Activated naive CD4-positive, alpha-beta T cell treated with anti-CD3 and anti-CD28 coated beads, Interleukin-2, amount 50 U/mL, for 72 hours (primary cell): ENCODE results near the gene CDKAL1. TPM values are rescaled to one million over a fixed set of nuclear protein-coding genes. Genes with fewer than 3 reads are reported as not detected.

Source experiments
- ATAC-seq, 2 donors: fragments of 150-1000 bp; cut with Tn5 transposase; 2 replicates each; pipeline ENCODE4 v1.10.0; 2021; ENCODE audit warnings: mild to moderate bottlenecking in 2 of 2, moderate library complexity in 2 of 2
- DNase-seq, 2 donors: peaks; one replicate each; pipeline ENCODE4 v3.0.0; 2021 to 2022; ENCODE audit warnings: low spot score in 2 of 2
- H3K27ac Mint-ChIP-seq, 2 donors: one replicate each; pipeline ENCODE4 v1.8.0; 2022; ENCODE audit warnings: mild to moderate bottlenecking in 2 of 2, mixed read lengths in 2 of 2
- H3K36me3 Mint-ChIP-seq, 2 donors: one replicate each; pipeline ENCODE4 v1.8.0; 2022; ENCODE audit warnings: mixed read lengths in 2 of 2
- H3K9me3 Mint-ChIP-seq, 2 donors: one replicate each; pipeline ENCODE4 v1.8.0; 2022; ENCODE audit warnings: mixed read lengths in 2 of 2
- total RNA-seq, 2 donors: library from RNA; stranded (reverse); gene quantifications; one replicate each; pipeline ENCODE4 v1.2.3, GENCODE V29; 2022

Gene CDKAL1
- total RNA-seq, 2 donors from 2014 or later = 24.5 to 30.3 TPM

DNA sequence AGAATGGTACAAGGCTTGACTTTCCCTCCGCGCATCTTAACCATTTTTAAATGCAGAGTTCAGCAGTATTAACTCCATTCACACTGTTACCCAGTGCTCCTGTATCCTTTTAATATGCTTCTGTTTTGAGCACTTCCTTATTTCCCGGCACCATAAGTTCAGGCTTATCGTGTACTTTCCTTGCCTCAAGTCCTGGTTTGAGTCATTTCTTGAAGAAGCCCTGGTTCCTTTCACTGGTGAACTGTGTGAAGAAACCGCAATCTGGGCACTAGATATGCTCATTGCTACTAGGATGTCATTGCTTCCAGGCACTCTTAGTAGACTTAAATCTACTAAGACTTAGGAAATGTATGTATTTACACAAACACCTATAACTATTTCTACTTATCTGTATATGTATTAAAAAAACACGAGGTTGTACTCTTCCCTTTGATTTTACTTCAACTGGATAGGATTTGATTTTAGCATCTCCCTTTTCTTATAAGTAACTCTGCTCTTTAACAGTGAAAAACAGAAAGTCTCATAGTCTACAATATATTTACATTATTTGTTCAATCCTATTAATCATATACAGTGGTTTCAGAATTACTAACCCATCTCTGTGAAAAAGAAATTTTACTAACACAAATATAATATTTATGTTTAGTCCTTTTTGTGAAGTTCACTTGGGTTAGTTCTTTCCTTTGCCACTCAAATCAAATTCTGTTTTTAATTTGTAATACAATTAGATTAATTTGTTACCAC is 135.5 kb downstream of the CDKAL1 start:
- Mint-ChIP-seq H3K36me3 (peaks cover 0 to 10% of the 10 kb centered on the region in 2 donors), H3K27ac (no peak overlapping the region), H3K9me3 (no peaks in the 10 kb centered on the region)
- ATAC-seq (peak; percentile 78 to 93), DNase-seq (no peak)

DNA sequence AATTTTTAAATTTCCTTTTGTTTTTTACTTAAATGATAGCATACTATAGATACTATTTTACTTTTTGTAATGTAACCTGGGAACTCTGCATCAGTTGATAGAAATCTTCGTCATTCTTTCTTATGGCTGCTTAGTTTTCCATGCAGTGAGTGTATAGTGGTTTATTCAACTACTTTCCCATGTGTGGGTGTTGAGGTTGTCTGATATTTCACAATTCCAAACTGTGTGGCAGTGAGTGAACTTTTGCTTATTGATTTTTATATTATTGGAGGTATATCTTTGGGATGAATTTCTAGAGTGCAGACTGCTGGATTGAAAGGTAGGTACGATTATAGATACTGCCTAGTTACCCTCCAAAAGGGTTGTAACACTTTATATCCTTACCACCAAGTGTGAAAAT is 136.5 kb downstream of the CDKAL1 start:
- Mint-ChIP-seq H3K27ac (no peak overlapping the region), H3K9me3 (no peaks in the 10 kb centered on the region)
- no peak for ATAC-seq

DNA sequence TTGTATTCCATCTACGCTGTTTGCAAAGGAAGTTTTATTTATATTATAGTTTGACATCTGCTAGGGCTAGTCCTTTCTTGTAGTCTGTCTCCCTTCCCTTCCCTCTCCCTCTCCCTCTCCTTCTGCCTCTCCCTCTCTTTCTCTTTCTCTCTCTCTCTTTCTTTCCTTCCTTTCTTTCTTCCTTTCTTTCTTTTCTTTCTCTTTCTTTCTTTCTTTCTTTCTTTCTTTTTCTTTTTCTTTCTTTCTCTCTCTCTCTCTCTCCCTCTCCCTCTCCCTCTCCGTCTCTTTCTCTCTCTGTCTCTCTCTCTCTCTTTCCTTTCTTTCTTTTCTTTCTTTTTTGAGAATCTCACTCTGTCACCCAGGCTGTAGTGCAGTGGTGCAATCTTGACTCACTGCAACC is 137.8 kb downstream of the CDKAL1 start:
- ATAC-seq (no peak), DNase-seq (no peak)
- Mint-ChIP-seq H3K27ac (no peak overlapping the region), H3K36me3 (peaks cover 0 to 10% of the 10 kb centered on the region in 2 donors), H3K9me3 (no peaks in the 10 kb centered on the region)

More for the DNA sequence above, 136.5 kb downstream of the CDKAL1 start:
- DNase-seq = no peak
- H3K36me3 Mint-ChIP-seq = peaks cover 0 to 10% of the 10 kb centered on the region in 2 donors

DNA sequence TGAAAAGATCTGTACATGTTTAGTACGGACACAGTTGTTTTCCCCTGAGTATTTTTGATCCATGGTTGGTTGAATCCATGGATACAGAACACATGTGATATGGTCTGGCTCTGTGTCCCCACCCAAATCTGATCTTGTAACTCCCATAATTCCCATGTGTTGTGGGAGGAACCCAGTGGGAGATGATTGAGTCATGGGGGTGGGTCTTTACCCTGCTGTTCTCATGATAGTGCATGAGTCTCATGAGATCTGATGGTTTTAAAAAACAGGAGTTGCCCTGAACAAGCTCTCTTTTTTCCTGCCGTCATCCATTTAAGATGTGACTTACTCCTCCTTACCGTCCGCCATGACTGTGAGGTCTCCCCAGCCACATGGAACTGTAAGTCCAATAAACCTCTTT is 139.2 kb downstream of the CDKAL1 start:
- DNase-seq (no peak), ATAC-seq (no peak)
- Mint-ChIP-seq H3K9me3 (no peaks in the 10 kb centered on the region), H3K27ac (no peak overlapping the region), H3K36me3 (peaks cover 0 to 10% of the 10 kb centered on the region in 2 donors)

DNA sequence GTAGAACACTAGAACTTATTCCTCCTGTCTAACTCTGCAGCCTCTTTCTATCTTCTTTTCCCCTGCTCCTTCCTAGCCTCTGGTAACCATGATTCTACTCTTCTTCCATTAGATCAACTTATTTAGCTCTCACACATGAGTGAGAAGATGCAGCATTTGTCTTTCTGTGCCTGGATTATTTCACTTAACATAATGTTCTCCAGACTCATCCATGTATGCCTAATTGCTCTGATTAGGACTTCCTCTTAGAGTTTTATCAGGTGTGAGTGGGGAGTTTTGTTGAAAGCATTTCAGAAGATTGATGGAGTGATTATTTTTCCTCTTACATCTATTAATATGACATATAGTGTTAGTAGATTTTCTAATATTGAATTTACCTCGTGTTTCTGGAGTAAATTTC is 140.4 kb downstream of the CDKAL1 start:
- ATAC-seq (no peak), DNase-seq (no peak)
- peaks cover 0 to 16% of the 10 kb centered on the region in 2 donors for H3K36me3 Mint-ChIP-seq
- no peaks in the 10 kb centered on the region for H3K9me3 Mint-ChIP-seq
- no peak overlapping the region for H3K27ac Mint-ChIP-seq

DNA sequence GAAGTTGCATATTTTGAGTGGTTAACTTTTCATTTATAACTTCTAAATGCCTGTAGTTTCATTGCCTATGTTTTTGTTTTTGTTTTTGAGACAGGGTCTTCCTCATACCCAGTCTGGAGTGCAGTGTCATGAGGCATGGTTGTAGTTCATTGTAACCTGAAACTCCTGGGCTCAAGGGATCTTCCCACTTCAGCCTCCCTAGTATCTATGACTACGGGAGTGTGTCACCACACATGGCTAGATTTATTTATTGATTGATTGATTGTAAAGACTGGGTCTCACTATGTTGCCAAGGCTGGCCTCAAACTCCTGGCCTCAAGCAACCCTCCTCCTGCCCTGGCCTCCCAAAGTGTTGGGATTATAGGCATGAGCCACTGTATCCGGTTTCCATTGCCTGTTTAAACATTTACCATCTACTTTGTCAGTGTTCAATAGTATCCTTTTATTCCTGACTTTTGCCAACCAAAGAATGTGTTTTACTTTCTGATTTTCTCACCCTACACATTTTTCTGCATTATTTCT is 144.6 kb downstream of the CDKAL1 start:
- no peak for DNase-seq
- ATAC-seq = no peak
- Mint-ChIP-seq H3K27ac (no peak overlapping the region), H3K9me3 (no peaks in the 10 kb centered on the region), H3K36me3 (peaks cover 0 to 6% of the 10 kb centered on the region in 2 donors)

DNA sequence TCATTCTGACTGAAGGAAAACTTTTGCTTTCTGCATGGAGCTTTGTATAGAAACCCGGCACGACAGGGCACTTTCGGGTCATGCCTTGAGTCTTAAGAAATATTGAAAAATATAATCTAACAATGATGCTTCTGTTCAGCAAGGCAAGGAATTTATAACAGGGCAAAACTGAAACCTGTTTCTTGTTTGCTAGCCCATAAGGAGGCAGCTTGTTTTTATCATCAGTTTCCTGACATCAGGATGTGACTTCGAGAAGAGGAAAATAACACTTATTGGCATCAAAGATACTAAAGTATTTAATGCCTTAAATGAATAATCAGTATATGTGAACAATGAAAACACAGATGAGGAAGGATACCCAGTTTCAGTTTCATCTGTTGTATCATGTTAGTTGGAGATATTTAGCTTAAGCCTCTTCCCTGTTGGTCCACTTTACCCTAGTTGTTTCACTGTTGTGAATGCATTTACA is 146.5 kb downstream of the CDKAL1 start:
- ATAC-seq (peak; percentile 46 to 80), DNase-seq (no peak)
- peaks cover 0 to 6% of the 10 kb centered on the region in 2 donors for H3K36me3 Mint-ChIP-seq
- no peaks in the 10 kb centered on the region for H3K9me3 Mint-ChIP-seq
- H3K27ac Mint-ChIP-seq = peak overlapping the region in 1 of 2 donors; percentile 61

DNA sequence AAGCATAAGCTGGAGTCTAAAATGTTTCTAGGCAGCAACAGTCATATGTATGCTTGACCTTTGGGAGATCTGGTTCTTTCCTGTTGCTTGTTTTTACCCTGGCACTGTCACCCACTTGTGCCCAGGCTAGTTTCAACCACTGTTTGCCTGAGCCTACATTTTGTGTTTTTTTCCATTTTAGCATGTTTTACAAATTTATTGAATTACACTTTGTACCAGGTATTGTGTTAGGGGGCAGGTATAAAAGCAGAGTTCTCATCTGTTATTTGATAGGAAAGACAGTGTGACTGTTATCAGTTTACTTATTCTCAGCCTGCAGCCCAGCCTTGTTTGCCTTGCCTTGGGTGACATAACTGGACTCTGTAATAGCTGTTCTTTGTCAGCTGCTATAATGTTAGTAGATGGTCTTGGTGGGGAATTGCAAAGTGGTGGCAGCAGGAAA is 147.0 kb downstream of the CDKAL1 start:
- peaks cover 0 to 6% of the 10 kb centered on the region in 2 donors for H3K36me3 Mint-ChIP-seq
- no peak overlapping the region for H3K27ac Mint-ChIP-seq
- DNase-seq = no peak
- no peaks in the 10 kb centered on the region for H3K9me3 Mint-ChIP-seq
- peak; percentile 63 to 69 for ATAC-seq

DNA sequence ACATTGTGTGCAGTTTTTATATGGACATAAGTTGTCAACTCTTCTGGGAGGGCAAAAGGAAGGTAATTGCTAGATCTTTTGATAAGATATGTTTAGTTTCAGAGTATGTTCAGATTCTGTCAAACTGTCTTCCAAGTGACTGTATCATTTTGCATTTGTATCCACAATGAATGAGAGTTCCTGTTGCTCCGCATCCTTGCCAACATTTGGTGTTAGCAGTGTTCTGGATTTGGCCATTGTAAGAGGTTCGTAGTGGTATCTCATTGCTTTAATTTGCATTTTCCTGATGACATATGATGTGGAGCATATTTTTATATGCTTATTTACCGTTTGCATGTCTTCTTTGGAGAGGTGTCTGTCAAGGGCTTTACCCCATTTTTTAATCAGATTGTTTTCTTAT is 150.2 kb downstream of the CDKAL1 start:
- no peak for ATAC-seq
- Mint-ChIP-seq H3K36me3 (no peaks in the 10 kb centered on the region), H3K27ac (peak overlapping the region in 1 of 2 donors; percentile 32)

DNA sequence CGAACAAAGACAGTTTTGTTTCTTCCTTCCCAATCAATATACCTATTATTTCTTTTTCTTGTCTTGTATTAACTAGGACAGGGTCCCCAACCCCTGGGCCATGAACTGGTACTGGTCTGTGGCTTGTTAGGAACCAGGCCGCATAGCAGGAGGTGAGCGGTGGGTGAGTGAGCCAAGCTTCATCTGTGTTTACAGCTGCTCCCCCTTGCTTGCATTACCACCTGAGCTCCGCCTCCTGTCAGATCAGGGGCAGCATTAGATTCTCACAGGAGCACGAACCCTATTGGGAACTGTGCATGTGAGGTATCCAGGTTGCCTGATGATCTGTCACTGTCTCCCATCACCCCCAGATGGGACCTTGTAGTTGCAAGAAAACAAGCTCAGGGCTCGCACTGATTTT is 151.9 kb downstream of the CDKAL1 start:
- Mint-ChIP-seq H3K36me3 (peaks cover 0 to 3% of the 10 kb centered on the region in 2 donors), H3K27ac (no peak overlapping the region), H3K9me3 (no peaks in the 10 kb centered on the region)
- no peak for DNase-seq
- no peak for ATAC-seq

More for the DNA sequence above, 150.2 kb downstream of the CDKAL1 start:
- DNase-seq = no peak
- H3K9me3 Mint-ChIP-seq = no peaks in the 10 kb centered on the region

DNA sequence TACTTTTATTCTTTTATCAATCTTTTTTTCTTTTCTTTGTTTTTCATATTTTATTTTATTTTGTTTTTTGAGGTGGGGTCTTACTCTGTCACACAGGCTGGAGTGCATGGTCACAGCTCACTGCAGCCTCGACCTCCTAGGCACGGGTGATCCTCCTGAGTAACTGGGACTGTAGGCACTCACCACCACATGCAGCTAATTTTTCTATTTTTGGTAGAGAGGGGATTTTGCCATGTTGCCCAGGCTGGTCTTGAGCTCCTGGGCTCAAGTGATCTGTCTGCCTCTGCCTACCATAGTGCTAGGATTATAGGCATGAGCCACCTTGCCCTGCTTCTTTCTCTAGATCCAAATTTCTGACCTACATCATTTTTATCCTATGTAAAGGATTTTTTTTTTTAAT is 153.2 kb downstream of the CDKAL1 start:
- H3K9me3 Mint-ChIP-seq = no peaks in the 10 kb centered on the region
- H3K36me3 Mint-ChIP-seq = peaks cover 0 to 7% of the 10 kb centered on the region in 2 donors
- H3K27ac Mint-ChIP-seq = no peak overlapping the region
- DNase-seq (no peak), ATAC-seq (no peak)

DNA sequence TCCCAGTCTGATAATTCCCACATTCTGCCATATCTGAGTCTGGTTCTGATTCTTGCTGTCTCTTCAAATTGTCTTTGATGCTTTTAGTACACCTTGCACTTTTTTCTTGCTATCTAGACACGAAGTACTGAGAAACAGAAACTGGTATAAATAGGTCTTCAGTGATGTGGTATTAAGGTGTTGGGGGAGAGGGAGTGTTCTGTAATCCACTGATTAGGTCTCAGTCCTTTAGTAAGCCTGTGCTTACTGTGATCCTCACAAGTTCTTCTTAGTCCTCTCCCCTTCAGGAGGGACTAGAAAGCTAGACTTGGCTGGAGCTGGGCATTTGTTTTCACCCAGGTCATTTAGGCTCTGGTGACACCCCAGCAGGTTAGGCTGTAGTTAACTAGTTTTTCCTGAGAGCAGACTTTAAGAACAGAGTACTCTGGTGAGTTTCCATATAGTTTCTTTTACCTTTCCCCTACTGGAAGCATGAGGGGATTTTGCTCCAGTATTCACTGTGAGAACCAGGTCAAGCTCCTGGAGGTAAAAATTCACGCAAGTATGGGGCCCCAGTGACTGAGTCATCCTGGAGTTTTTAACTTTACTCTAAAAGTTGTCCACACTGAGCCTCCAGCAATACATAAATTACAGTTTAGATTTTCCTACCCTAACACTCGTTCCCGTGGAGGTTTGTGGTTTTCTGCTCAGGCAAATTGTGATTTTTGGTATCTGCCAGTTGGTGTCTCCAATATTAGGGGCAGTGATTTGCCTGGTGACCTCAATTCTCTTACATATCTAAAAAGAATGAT is 154.6 kb downstream of the CDKAL1 start:
- peak overlapping the region in 1 of 2 donors; percentile 0 for H3K27ac Mint-ChIP-seq
- no peaks in the 10 kb centered on the region for H3K9me3 Mint-ChIP-seq
- ATAC-seq (peak; percentile 77 to 95), DNase-seq (no peak)
- H3K36me3 Mint-ChIP-seq = peaks cover 0 to 7% of the 10 kb centered on the region in 2 donors

DNA sequence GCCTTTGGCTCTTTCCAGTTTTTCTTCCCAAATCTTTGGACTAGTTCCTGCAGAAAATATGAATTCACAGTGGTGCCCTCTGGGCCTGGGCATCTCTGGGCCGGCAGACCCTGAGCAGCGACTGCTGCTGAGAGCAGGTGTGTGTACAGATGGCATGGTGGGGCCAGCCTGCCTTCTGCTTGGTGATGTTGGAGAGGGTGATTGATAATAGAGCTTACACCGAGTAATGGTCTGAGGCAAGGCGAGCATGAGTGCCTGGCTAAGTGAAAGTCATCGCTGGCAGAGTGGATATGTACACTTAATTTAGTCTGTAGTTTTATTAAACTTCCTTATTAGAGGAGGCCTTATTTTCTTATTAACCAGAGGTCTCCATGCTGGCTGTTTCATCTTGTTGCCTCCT is 156.9 kb downstream of the CDKAL1 start:
- Mint-ChIP-seq H3K9me3 (no peaks in the 10 kb centered on the region), H3K27ac (no peak overlapping the region), H3K36me3 (peaks cover 0 to 11% of the 10 kb centered on the region in 2 donors)
- no peak for DNase-seq
- no peak for ATAC-seq

DNA sequence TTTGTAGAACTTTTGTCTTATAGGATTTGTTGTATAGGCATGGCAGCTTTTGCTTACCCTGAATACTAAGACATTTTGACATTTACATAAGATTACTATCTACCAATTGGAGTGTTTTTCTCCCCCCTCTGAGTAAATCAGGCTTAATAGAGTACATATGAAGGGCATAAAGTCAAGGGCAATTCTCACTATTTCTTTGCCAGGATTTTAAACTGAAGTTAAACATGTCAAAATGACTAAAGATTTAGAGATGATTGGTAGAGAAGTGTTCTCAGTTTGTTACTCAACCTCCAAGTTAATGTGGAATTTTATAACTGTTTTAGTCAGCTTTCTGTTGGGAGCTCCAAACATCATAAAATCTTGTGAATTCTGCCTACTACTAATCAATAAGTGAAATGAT is 157.8 kb downstream of the CDKAL1 start:
- DNase-seq = no peak
- H3K36me3 Mint-ChIP-seq = peaks cover 0 to 11% of the 10 kb centered on the region in 2 donors
- no peaks in the 10 kb centered on the region for H3K9me3 Mint-ChIP-seq
- no peak for ATAC-seq
- no peak overlapping the region for H3K27ac Mint-ChIP-seq

DNA sequence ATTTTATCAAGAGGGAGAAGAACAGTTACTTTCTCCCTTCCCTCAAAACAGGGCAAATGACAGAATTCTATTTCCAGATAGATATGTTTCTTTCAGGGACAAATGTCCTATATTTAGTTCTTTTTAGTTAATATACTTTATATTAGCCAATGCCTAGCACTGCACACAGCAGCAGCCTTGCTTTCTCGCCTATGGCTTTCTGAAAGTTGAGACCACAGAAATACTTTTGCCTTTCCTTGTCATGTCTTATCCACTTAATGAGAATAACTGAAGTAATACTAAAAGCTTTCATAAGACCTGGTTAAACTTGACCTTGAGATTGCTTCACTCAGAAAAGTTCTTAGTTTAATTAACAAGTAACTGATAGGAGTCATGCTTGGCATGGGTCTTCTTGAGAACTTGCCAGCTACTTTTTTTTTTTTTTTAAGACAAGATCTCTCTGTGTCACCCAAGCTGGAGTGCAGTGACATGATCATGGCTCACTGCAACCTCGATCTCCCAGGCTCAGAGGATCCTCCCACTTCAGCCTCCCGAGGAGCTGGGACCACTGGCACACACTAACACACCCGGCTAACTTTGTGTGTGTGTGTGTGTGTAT is 159.3 kb downstream of the CDKAL1 start:
- DNase-seq (no peak), ATAC-seq (peak in 1 of 2 donors; percentile 16)
- Mint-ChIP-seq H3K36me3 (peaks cover 0 to 15% of the 10 kb centered on the region in 2 donors), H3K9me3 (no peaks in the 10 kb centered on the region), H3K27ac (no peak overlapping the region)

DNA sequence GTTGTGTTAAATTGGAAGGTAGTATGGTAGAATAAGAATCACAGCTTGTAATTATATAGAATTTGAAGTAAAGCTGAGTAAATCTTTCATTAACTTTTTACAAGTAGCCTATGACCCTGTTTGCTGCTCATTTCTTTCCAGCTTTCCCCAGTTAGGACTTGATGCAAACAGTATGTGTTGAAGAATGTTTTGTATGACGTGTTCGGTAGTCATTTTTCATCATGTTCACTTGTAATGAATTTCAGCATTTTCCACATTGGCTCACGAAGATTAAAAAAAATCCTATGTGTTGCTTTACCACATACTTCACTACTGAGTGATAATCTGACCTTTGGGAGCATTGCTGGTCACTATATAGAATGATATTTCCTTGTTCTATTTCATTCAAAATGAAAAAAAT is 162.4 kb downstream of the CDKAL1 start:
- DNase-seq = no peak
- no peak overlapping the region for H3K27ac Mint-ChIP-seq
- H3K36me3 Mint-ChIP-seq = peaks cover 0 to 10% of the 10 kb centered on the region in 2 donors
- no peaks in the 10 kb centered on the region for H3K9me3 Mint-ChIP-seq
- no peak for ATAC-seq

DNA sequence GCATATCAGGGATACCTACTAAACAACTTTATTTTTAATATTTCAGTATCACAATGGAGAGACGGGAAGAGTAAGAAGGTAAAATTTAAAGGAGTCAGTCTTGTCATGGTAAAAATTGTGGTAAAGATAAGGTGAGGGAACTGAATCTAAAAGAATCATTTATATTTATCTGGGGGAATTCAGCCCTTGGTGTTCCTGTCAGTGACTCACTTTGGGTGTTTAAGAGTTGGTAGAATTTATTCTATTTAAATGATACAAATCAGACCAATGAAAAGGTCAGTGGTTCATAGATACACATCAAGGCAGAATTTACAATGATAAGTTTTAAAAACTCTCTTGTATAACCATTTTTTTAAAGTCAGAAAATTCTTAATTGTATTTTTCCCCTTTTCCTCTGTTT is 164.4 kb downstream of the CDKAL1 start:
- ATAC-seq = peak in 1 of 2 donors; percentile 20
- DNase-seq = no peak
- Mint-ChIP-seq H3K36me3 (peaks cover 0 to 14% of the 10 kb centered on the region in 2 donors), H3K27ac (peak overlapping the region in 1 of 2 donors; percentile 43), H3K9me3 (peaks cover 0 to 4% of the 10 kb centered on the region in 2 donors)
